Stimulated activated CD4-positive, alpha-beta T cell treated with anti-CD3 and anti-CD28 coated beads, TNF-alpha, amount 100 ng/mL, for 1 hour (primary cell): ENCODE data around the gene ODAD3.
"Not testable (repeated sequence)": the region's sequence is repeated elsewhere in the genome, so short reads cannot be mapped to it uniquely, and the experiment has no call there.

ENCODE experiments used
- DNase-seq, 3 donors: peaks; one replicate each; pipeline ENCODE4 v3.0.0-alpha.2; 2020; ENCODE audit warnings: low read depth in 3 of 3, low spot score in 1 of 3

ODAD3 gene

DNA sequence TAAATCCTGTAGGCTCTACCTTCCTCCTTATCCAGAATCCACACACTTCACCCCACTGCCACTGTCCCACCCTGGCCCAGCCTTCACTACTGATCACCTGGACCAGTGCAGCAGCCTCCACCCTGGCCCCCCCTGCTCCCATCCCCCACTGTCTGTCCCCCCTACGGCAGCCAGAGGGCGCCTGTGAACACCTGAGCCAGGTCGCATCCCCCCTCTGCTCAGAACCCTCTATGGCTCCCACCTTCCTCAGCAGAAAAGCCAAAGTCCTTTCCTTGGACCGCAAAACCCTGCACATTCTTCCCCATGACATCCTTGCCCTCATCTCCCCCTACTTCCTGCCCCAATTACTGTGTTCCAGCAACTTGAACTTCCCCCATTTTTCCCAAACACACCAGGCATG is 25.3 kb upstream of the ODAD3 start:
- DNase-seq: no peak

DNA sequence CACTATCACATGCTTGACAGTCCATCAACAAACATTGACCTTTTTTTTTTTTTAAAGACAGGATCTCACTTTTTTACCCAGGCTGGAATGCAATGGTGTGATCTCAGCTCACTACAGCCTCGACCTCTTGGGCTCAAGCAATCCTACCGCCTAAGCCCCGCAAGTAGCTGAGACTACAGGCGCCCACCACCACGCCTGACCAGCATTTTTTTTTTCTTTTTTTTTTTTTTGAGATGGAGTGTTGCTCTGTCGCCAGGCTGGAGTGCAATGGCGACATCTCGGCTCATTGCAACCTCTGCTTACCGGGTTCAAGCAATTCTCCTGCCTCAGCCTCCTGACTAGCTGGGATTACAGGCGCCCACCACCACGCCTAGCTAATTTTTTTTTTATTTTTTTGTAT is 24.0 kb upstream of the ODAD3 start:
- DNase-seq: not testable (repeated sequence)

DNA sequence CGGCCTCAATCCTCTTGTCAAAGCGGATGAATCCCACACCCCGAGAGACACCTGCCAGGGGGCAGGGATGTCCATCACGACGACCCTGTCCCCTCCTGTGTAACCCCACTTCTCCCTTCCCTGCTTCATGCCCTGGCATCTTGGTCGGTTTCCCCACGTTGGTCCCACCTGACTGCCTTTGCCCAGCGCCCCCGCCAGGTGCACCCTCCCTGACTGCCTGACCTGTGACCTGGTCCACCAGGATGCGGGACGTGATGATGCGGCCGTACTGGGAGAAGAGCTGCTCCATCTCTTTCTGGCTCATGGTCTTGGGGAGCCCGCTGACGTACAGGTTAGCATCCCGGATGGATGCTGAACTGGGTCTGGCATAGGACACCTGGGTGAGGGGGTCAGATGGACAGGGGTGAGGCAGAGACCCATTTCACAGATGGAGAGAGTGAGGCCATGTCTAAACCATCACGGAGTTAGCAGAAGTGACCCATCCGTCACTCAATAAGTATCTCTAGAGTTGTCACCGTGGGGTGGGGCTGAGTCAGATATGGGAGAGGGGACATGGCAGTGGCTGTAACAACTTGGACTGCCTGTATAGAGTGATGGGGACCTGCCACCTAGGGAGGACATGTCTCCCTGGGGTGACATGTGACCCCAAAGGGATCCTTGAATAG is 23.4 kb upstream of the ODAD3 start:
- DNase-seq: no peak

DNA sequence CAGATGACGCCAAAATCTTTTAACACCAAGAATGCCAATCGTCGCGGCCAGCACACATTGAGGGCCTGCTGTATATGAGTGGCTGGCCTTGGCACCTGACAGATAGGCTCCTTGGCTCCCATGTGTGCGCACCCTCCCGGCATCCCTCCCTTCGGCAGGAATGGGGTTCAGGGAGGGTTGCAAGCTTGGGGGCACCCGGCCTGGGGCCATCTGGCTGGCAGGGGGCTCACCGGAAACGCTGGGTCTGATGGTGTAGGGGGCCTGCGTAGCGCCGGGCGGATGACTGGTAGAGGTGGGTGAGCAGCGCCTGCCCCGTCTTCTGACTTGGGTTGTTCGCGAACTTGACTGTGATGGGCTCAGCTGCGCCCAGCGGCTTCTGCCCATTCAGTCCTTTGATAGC is 22.9 kb upstream of the ODAD3 start:
- no peak for DNase-seq

DNA sequence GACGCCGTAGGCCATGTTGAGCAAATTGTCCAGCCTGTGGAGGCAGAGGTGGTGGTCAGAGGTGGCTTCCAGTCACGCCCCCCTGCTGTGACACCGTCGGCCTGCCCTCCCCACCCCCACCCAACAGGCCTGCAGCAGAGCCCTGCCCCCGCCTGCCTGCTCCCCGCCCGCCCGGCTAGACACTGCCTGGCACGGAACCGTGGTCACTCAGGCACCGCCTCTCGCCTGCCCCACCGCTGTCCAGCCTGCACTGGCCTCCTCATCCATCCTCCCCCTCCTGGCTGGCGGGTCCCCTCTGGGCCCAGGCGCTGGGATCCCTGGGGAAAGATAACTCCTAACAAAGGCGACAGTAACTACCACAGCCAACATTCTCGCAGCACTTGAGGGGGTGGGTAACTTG is 22.2 kb upstream of the ODAD3 start:
- no peak for DNase-seq

DNA sequence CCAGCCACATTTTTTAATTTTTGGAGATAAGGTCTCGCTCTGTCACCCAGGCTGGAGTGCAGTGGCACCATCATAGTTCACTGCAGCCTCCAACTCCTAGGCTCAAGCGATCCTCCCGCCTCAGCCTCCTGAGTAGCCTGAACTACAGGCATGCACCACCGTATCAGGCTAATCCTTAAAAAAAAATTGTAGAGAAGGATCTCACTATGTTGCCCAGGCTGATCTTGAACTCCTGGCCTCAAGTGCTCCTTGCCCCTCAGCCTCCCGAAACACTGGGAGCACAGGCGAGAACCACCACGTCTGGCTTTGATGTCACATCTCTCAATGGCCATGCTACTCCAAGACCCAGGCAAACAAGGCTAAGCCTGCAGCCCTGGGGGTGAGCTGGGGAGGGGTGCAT is 21.7 kb upstream of the ODAD3 start:
- DNase-seq: no peak

DNA sequence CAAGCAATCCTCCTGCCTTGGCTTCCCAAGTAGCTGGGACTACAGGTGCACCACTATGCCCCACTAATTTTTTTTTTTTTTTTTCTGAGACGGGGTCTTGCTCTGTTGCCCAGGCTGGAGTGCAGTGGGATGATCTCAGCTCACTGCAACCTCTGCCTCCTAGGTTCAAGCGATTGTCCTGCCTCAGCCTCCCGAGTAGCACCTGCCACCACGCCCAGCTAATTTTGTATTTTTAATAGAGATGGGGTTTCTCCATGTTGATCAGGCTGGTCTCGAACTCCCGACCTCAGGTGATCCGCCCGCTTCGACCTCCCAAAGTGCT is 20.3 kb upstream of the ODAD3 start:
- DNase-seq: not testable (repeated sequence)

DNA sequence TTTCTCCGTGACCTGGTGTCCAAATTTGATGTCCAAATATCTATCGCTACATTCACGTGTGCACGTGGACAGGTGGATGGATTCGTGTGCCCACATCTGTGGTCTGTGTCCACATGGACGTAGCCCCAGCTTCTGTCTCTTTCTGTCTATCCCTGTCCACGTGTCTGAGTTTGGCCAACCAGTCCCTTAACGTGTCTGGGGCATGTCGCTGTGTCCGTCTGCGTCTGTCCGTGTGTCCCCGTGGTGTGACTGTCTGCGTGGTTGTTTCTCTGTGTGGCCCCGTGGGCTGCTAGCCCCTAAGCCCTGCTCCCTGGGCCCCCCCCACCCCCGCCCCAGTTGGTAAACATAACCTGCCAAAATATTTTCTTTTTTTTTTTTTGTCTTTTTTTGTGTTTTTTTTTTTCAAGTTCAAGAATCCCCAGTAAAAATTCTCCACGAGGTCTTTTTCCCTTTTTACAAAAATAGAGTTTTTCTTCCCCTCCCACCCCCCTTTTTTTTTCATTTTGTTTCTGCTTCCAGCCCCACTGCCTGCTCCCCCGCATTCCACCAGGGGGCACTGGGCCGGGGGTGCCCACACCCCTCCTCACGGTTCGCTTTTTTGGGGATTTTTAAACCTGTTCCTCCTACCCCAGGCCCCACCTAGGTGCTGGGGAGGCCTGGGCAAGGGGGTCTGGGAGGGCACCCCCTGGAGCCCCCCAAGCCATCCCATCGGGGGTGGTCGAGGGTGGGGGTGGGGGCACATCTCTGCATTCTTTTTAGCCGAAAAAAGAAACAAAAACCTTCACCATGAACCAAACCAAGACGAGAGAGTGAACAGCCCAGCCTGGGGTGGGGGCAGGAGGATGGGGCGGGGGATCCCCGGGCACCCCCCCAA is 18.8 kb upstream of the ODAD3 start:
- no peak for DNase-seq

DNA sequence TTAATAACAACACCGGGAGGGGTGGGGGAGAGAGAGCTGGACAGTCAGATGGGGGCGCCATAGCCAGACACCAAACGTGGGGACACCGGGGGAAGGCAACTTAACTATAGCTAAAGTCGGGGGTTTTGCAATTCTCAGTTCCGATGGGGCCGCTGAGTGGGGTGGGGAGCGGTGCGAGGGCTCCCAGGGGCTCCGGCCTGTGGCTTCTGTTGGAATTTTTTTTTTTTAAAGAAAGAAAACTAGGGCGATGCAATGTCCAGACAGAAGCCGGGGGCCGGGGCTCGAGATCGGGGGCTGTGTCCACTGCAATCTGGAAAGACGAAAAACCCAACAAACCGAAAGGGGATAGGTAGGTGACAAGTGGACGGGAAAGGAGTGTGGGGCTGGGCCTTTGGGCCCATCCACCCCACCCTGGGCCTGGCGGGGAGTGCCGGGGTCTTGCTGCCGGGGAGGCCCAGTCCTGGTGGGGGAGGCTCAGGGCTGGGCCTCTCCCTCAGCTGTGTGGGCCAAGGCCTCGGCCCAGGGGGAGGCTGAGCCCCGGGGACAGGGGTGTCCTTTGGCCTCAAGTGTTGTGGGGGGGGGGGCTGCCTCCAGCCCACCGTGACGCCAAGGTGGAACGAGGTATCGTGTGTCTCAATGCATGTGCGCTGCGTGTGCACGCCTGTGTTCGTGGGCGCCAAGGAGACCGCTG is 17.8 kb upstream of the ODAD3 start:
- DNase-seq: no peak

DNA sequence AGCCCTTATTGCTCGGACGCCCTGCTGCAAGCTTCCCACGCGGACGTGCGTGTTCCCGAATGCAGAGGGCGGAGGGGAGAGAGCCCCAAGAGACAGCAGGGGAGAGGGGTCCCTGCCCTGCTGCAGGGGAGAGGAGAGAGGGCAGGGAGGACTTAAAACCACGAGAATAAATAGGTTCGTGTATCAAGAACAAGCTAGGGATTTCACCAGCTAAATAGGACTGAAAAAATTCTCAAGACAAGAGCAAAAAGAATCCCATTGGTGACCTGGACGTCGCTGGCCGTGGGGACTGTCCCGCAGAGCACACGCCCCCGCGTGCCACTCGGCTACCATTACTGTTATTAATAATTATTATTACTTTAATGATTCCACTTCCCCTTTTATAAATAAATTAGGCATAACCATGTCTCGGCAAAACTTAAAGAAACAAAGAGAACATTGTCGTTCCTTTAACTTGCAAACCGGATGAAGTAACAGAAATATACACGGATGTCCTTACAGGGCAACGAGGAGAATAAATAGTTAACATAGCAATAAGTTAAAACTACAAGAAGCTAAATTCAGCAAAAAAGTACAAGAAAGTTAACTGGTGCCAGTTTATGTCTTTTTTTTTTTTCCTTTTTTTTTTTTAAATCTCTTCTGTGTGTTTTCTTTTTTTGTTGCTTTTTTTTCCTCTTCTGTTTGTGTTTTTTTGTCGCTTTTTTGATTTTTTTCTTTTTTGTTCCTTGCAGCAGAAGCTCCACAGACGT is 17.1 kb upstream of the ODAD3 start:
- no peak for DNase-seq

DNA sequence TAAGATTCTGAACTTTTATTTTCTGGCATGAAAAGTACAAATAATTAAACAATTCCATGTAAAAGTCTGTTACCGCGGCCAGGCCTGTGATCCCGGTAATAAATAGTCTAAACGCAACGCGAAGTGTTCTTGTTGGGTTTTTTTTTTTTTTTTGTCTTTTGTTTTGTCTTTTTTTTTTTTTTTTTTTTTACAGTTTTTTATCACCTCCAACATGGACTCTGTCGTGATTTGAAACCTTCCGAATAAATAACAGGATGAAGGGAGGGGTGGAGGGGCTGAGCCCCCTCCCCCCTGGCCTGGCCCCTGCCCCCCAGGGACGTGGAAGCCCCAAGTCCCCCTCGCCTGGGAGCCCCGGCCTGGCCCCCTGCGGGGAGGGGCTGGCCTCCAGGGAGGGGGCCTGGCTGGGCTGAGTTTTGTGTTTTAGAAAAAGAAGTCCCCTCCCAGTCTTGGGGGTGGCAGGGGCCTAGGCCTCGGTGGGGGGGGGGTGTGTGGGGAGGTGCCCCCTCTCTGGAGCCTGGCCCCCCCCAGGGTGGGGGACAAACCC is 16.5 kb upstream of the ODAD3 start:
- DNase-seq: no peak

DNA sequence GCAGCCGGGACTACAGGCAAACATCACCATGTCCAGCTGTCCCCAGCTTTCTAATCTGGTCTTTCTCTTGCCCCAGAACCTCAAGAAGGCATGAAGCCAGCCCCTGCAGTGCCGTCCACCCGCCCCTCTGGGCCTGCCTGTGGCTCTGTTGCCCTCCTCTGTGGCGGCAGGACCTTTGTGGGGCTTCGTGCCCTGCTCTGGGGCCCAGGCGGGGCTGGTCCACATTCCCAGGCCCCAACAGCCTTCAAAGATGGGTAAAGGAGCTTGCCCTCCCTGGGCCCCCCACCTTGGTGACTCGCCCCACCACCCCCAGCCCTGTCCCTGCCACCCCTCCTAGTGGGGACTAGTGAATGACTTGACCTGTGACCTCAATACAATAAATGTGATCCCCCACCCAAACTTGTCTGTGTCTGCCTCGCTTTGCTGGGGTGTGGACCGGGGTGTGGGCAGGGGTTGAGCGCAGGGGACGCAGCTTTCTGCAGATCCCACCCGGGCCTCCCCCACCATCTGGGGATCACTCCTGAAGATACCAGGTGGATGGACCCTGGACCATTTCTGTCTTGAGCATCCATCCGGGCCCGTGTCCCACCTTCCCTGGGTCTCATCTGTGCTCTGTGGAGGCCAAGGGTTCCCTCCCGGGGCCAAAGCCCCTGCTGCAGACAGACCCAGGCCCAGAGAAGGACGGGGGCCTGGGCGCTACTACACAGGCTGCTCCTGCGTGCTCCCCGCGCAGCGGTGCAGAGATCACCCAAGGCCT is 15.8 kb upstream of the ODAD3 start:
- DNase-seq: no peak

DNA sequence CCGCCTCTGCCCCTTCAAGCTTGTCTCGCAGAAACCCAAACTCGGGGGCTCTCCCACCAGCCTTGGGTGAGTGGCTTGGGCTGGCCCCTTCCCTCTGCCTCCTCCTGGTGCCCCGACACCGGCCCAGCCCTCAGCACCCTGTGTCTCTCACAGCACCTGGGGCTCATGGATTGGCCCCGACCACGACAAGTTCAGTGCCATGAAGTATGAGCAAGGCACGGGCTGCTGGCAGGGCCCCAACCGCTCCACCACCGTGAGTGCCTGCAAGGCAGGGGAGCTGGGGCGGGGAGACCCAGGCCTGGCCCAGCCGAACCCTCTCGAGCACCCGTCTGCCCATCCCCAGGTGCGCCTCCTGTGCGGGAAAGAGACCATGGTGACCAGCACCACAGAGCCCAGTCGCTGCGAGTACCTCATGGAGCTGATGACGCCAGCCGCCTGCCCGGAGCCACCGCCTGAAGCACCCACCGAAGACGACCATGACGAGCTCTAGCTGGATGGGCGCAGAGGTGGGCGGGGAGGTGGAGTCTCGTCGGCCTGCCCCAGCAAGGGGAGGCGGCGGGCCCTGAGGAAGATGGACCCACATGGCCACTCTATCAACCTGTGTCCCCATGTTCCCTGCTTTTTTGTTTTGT is 14.1 kb upstream of the ODAD3 start:
- no peak for DNase-seq

DNA sequence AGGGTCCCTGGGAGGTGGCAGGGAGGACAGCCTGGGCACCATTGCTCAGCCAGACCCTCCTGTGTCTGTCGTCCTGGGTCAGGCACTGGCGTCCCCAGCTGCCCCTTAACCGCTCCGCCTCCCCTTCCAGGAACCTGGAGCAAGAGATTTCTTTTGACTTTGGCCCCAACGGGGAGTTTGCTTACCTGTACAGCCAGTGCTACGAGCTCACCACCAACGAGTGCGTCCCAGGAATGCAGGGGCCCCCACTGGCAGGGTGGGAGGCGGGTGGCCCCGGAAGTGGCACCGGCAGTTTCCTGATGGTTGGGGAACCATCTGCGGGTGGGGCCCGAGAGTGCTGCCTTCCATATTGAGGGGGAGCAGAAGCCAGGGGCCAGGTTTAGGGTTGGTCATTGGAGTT is 13.5 kb upstream of the ODAD3 start:
- DNase-seq: no peak

DNA sequence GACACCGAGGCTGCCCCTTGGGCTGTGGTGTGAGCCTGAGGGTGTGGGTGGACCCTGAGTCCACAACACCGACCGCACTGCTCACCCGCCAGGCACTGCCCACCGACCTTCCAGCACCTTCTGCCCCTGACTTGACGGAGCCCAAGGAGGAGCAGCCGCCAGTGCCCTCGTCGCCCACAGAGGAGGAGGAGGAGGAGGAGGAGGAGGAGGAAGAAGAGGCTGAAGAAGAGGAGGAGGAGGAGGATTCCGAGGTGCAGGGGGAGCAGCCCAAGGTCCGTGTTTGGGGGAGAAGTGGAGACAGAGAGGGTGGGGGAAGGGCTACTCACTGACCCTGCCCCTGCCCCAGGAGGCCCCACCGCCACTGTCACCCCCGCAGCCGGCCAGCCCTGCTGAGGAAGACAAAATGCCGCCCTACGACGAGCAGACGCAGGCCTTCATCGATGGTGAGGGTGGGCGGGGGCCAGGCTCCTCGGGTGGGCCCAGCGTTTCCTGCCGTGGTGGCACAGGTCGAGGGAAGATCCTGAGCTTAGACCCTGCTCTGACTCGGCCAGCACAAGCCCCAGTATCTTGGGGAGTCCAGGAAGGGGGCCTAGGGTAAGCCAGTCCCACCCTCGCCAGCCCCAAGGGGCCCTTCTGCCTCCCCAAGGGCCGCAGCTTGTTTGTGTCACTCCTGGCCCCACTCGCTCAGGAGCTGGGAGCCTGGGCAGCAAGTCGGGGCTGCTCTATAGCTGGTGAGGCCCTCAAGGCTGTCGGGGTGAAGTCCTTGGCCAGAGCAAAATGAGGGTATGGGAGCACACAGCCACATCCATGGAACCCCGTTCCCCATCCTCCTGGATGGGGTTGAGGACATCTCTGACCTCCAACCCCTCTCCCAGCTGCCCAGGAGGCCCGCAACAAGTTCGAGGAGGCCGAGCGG is 12.7 kb upstream of the ODAD3 start:
- DNase-seq: no peak

DNA sequence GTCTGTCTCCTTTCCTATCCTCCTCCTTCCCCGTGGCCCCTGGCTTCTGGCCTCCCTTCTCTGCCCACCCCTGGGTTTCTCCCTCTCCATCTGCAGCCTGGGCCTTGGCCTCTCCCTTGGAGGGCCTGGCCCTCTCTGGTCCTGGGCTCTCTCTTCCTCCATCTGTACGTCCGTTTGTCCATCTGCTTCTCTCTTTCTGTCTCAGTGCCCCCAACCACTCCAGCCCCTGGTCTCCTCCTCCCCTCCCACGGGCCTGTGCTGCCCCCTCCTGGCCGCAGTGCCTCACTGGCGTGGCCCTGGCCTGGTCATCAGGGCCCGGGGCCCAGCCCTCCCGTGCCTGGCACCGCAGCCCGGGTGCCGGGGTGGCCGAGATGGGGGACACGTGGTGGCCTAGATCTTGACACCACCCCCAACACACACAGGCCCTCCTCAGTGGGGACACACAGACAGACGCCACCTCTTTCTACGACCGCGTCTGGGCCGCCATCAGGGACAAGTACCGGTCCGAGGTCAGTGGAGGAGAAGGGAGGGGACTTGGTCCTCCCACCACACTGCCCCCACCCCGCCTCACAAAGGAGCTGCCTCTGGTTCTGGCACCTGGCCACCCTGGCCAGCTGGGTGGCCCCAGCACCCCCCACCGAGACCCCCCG is 11.9 kb upstream of the ODAD3 start:
- peak in 1 of 3 donors; percentile 35 for DNase-seq

DNA sequence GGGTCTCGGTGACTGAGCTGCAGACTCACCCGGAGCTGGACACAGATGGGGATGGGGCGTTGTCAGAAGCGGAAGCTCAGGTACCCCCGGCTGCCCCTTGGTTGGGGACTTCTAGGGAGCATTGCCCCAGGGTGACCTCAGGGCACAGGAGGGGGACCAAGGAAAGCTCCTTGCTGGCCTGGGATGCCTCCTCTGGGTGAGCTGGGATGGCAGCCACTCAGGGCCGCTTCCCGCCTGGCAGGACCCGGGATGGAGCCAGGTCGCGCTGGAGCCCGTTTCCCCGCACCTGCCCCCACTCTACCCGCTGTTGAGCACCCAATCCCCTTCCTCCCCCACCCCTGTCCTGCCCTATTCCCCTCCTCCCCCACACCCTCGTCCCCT is 11.3 kb upstream of the ODAD3 start:
- DNase-seq: no peak

DNA sequence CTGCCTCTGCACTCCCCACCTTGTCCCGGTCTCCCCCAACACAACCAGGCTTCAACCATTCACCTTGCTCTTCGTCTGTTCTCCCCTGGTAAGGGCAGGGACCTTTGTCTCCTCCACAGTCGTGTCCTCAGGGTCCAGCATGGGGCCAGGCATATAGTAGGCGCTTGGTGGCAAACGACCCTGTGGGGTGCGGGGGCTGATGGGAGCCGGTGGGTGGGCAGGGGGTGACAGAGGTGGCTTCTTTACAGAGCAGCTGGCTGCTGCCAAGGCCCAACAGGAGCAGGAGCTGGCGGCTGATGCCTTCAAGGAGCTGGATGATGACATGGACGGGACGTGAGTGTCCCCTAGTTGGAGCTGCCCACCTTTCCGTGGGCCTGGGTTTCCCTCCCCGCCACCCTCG is 10.2 kb upstream of the ODAD3 start:
- no peak for DNase-seq

DNA sequence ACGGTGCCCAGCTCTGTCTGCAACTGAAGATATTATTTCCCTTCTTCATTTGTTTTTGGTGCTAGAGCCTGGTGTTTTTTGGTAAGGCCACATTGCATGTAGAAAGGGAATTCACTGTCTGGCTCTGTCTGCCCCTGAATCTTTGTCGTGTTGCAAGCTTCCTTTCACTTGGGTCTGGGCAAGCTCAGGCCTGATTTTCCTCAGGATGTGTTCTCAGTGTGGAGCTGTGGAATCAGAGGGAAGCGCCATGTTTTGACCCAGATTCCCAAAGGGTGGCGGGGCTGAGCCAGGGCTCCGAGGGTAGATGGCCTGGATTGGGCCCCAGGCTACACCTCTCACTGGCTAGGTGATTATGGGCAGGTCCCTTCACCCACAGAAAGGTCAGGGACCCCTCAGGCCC is 9.1 kb upstream of the ODAD3 start:
- no peak for DNase-seq
